NCI-H82 (cell line): Measurements from ENCODE around the gene CRHR2.
"Not testable (repeated sequence)": the region's sequence is repeated elsewhere in the genome, so short reads cannot be mapped to it uniquely, and the experiment has no call there.

Experiments used
- DNase-seq: peaks from one replicate; lab custom pipeline; 2025; lab: John Stamatoyannopoulos, UW

The CRHR2 gene

GRCh38 chr7:30654296-30655090, 27.8 kb downstream of the CRHR2 start:
- DNase-seq: no peak

GRCh38 chr7:30652698-30653641, 29.3 kb downstream of the CRHR2 start:
- DNase-seq: no peak

- DNase-seq: no peak
Measured at GRCh38 chr7:30652132-30652531, 30.1 kb downstream of the CRHR2 start.

DNA sequence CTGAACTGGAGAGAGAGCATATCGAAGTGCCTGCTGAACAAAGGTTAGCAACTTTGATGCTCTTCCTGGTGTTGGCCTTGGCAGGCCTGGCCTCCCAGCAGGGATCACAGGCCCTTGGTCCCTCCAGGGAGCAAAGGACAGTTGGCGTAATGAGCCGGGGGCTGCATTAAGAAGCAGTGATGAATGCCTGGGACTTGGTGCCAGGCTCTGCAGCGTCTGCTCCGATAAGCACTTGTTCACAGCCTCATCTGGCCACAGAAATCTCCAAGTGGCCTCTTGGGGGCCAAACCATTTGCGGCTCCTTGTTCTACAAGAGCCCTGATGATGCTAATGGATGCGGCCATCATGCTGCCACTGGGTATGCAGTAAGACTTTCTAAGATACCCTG, 31.8 kb downstream of the CRHR2 start:
- DNase-seq: peak; percentile 89

DNA sequence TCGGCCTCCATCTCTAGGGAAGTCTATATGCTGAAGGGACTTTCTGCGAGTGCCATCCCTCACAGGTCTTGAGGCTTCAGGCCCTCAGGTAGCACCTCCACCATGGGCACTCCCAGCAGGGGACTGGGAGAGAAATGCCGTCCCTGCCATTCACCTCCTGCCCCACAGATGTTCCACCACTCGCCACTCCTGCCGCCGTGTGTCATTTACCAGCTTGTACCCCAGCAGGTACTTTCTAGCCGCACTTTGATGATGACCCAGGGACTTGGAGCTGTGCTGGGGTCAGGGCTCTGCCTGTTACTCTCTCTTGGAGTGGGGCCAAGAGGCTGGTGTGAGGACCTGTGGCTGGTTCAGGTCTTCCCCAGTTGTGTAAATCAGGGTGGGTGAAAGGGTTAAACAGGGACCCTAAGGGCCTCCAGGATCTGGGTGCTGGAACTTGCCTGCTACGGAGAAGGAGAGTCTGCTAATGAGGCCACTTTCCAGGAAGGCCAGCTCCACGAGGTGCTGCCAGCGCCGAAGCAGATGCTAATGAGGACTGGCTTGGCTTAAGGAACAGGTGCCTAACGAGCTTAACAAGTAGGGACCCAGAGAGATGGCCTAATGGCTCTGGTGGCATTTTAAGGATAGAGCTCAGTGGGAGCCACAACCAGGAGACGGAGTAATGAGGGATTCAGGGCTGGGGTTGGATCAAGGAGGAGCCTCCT, 32.4 kb downstream of the CRHR2 start:
- DNase-seq: peak; percentile 98

DNA sequence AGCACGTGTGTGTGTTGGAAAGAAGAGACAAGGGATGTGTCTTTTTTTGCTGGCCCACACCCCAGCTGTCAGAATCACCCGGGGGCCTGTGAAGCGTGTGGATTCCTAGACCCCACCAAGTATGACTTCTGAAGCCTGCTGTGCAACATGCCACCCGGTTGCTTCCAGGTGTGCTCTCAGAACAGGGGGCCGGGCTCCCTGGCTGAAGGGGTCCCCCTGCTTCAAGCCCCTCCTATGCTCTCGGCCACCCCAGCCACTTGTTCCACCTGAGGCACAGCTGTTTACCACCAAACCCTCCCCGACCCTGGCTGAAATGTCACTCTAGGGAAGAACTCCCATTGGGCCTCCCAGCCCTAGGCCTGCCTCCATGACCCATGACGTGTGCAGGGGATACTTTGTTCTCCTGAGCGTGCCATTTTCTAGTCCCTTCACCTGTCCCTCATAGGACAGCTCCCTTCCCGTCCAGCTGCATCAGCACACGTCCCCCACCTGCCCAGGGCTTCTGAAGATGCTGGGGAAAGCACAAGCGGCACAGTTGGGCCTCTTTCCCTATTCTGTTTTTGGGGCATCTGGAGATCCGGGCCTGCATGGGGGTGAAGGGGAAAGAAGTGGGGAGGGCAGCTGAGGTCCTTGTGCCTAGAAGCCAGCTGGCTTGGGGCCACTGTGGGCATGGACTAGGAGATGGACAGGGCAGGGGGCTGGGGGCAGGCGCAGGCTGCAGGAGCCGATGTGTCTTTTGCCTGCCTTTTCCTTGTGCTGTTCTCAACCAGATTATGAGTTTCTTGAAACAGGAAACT, 33.3 kb downstream of the CRHR2 start:
- DNase-seq: no peak

DNA sequence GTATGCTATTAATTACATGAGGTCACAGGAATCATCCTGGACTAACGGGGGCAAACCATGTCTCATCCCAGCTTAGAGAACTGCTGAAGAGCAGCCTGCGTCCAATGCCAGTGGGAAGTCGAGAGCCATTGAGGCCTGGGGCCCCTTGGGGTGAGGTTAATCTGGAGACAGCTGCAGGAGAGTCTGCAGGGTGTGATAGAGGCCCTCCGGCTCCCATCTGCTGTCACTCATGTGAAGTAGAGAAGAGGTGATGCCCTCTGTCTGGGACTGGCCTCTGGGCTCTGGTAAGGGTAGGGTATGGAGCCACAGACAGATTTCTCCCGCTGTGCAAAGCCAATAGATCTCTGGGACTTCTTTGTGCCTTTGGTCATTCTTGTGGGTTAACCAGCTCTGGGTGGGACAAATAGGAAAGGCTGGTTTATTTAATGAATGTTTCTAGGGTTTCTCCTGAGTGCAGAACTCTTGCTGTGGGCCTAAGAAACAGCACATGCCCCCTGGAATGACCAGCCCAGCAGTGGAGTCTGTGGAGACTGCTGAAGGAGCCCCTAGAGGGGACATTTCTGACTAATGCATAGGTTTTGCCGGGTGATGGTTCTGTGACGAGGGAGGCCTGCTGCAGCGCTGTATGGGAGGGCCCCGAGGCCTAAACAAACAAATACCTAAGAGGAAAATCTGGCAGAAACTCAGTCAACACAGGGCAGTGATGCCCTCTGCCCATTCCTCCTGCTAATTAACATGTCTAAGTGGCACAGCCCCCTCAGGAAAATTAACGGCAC, 34.5 kb downstream of the CRHR2 start:
- peak; percentile 77 for DNase-seq

DNA sequence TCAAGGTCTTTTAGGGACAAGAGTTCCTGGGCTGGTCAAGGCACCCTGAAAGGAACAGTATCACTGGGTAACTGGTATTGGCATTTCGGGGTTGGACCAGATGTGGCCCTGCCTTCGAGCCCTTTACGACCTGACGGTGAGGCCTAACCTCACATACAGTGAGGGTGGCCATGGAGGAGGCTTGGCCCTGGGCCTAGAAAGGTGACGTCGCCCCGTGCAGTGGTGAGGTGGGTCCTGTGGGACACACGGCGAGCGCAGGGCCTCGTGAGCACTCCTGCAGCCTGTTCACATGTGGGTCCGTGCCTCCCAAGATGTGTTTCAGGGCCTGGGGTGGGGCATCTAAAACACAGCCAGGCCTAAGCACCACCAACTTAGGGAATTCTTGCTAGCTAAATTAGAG, 36.1 kb downstream of the CRHR2 start:
- no peak for DNase-seq

- no peak for DNase-seq
Measured at GRCh38 chr7:30645661-30646060, 36.6 kb downstream of the CRHR2 start.

- DNase-seq: no peak
Measured at GRCh38 chr7:30644286-30644955, 37.8 kb downstream of the CRHR2 start.

GRCh38 chr7:30642789-30643188, 39.5 kb downstream of the CRHR2 start:
- no peak for DNase-seq

- DNase-seq: not testable (repeated sequence)
Measured at GRCh38 chr7:30642322-30642721, 39.9 kb downstream of the CRHR2 start.

DNA sequence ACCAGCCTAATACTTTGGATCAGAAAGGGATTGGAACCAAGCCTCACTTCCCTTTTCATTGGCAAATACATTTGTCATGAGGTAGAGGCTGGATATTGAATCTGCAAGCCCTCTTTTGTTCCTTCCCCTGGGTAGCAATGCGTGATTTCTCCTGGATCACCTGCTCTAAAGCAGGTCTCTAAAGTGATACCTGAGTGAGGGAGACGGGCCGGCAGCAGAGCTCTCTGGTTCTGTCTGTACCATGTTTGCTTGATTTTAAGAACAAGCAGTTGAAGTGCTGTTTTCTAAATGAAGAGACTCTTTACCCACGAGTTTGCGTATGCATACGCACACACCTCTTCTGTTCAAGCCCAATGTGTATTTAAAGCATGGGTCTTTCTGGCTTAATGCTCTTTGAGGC, 46.5 kb downstream of the CRHR2 start:
- no peak for DNase-seq

DNA sequence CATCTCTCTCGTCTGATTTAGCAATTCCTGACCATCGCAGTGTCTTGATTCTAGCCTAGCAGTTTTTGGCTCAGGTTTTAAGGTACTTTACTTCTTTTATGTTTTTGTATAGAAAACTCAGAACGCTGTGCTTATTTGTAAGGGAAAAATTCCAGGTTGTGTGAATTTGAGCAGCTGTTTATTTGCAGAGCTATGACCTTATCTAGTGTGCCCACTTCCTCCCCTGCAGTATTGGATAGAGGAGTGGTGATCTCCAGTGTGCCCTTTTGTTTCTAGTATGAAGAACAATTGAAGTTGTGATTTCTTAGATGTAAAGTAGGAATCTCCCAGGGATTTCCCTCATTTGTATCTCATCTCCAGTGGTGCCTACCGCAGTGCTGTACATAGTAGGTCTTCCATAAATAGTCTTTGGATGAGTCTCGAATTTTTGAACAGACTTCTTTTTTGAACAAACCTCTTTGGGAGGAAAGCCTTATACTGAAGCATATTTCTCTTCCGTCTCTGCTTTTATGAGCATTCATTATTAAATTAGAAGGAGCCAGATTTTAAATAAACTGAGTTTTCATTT, 47.5 kb downstream of the CRHR2 start:
- no peak for DNase-seq

GRCh38 chr7:30634193-30634626, 48.0 kb downstream of the CRHR2 start:
- DNase-seq: no peak

DNA sequence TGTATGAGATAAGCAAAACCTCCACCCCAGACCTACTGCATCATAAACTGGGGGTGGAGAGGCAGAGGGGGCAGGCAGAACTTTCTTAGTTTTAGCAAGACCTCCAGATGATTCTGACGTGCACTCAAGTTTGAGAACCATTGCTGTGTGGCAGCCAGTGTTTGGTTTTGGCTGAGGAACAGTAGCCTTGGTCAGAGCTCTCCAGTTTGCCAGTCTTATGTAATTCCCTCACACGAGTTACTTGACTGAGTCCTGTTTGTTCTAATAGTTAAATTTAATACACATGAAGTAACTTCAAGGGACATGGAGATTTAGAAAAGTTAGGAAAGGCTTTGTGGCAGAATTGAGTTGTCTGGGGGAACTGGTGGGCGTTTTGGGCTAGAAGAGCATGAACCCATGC, 49.0 kb downstream of the CRHR2 start:
- DNase-seq: no peak

- DNase-seq: no peak
Measured at GRCh38 chr7:30630986-30631385, 51.3 kb downstream of the CRHR2 start.

- DNase-seq: no peak
Measured at GRCh38 chr7:30627026-30627425, 55.2 kb downstream of the CRHR2 start.

- peak; percentile 28 for DNase-seq
Measured at GRCh38 chr7:30625283-30625682, 57.0 kb downstream of the CRHR2 start.

GRCh38 chr7:30618961-30619360, 63.3 kb downstream of the CRHR2 start:
- no peak for DNase-seq
